Choroid plexus epithelial cell (primary cell): ENCODE results near the gene NFATC2IP.
"Not testable (repeated sequence)": the region's sequence is repeated elsewhere in the genome, so short reads cannot be mapped to it uniquely, and the experiment has no call there.

Experiments
- DNase-seq: peaks from one replicate; pipeline ENCODE4 v3.0.0-alpha.2; 2010; ENCODE audit warnings: low read depth
- H3K4me3 ChIP-seq: 2 replicates; pipeline ENCODE4 v1.5.1; 2011; ENCODE audit warnings: low read depth, mild to moderate bottlenecking, control low read depth, low read length, moderate library complexity
- CTCF ChIP-seq: conservative IDR thresholded peaks from 2 replicates; pipeline ENCODE4 v1.5.1; 2011; ENCODE audit warnings: low read depth, mild to moderate bottlenecking, control low read depth, inconsistent platforms, low read length, moderate library complexity

Gene NFATC2IP

GRCh38 chr16:28935924-28936783, 14.6 kb upstream of the NFATC2IP start:
- peak overlapping the region; percentile 9 for H3K4me3 ChIP-seq
- peak; percentile 85 for DNase-seq
- no peak for TF ChIP-seq CTCF

- TF ChIP-seq CTCF = no peak
- DNase-seq = no peak
- no peak overlapping the region for H3K4me3 ChIP-seq
Measured at GRCh38 chr16:28936784-28937155, 14.0 kb upstream of the NFATC2IP start.

GRCh38 chr16:28937222-28937876, 13.4 kb upstream of the NFATC2IP start:
- TF ChIP-seq CTCF = no peak
- no peak for DNase-seq
- no peak overlapping the region for H3K4me3 ChIP-seq

GRCh38 chr16:28938721-28939120, 12.0 kb upstream of the NFATC2IP start:
- H3K4me3 ChIP-seq = no peak overlapping the region
- no peak for TF ChIP-seq CTCF
- no peak for DNase-seq

GRCh38 chr16:28939825-28940224, 10.9 kb upstream of the NFATC2IP start:
- DNase-seq, H3K4me3 ChIP-seq: not testable (repeated sequence)

GRCh38 chr16:28943281-28943680, 7.5 kb upstream of the NFATC2IP start:
- TF ChIP-seq CTCF = no peak
- DNase-seq = no peak
- H3K4me3 ChIP-seq = no peak overlapping the region

- no peak for TF ChIP-seq CTCF
- no peak overlapping the region for H3K4me3 ChIP-seq
- DNase-seq = no peak
Measured at GRCh38 chr16:28946681-28947080, 4.1 kb upstream of the NFATC2IP start.
